Measurements from ENCODE around the gene FNIP2. TPM values are rescaled to one million over a fixed set of nuclear protein-coding genes. Genes with fewer than 3 reads are reported as not detected.
"Not testable (repeated sequence)": the region's sequence is repeated elsewhere in the genome, so short reads cannot be mapped to it uniquely, and the experiment has no call there.

FNIP2 gene
- total RNA-seq, 1 experiment from 2014 or later = 16.1 TPM

GRCh38 chr4:158739600-158739999, 29.2 kb upstream of the FNIP2 start:
- Histone ChIP-seq H3K4me3 (ENCODE audit: low read depth, low read length, poor library complexity, severe bottlenecking) (no peak overlapping the region), H3K27me3 (replicated peaks; ENCODE audit: insufficient read depth, low read depth, low read length, poor library complexity) (no peaks in the 10 kb centered on the region), H3K4me1 (ENCODE audit: insufficient read depth, low read length, poor library complexity, severe bottlenecking) (no peaks in the 10 kb centered on the region), H3K9me3 (ENCODE audit: low read depth, low read length, poor library complexity, severe bottlenecking) (no peaks in the 10 kb centered on the region), H3K27ac (ENCODE audit: low read depth, low read length, poor library complexity, severe bottlenecking) (no peak overlapping the region), H3K36me3 (ENCODE audit: insufficient read depth, low read length, poor library complexity, severe bottlenecking) (no peaks in the 10 kb centered on the region)
- ChIA-PET POLR2A (ENCODE audit: low non-redundant PET) (no interaction called here), CTCF (no interaction called here)
- BruUV-seq (replicated peaks) = no TSS peak
- intact Hi-C loops (cut with micrococcal nuclease; ENCODE audit: unreplicated experiment) = no loop called here
- DNase-seq (ENCODE audit: low spot score) = no peak
- TF ChIP-seq CTCF (conservative IDR thresholded peaks at IDR 0.05; ENCODE audit: low read depth, low read length) (no peak), EZH2 (IDR thresholded peaks at IDR 0.05; ENCODE audit: borderline replicate concordance, low read depth, low read length, poor library complexity, severe bottlenecking) (no peak)

- POLR2A ChIA-PET (ENCODE audit: low non-redundant PET) = no interaction called here
- CTCF ChIA-PET = no interaction called here
- no peak for DNase-seq (ENCODE audit: low spot score)
- Histone ChIP-seq H3K4me1 (ENCODE audit: insufficient read depth, low read length, poor library complexity, severe bottlenecking) (no peaks in the 10 kb centered on the region), H3K9me3 (ENCODE audit: low read depth, low read length, poor library complexity, severe bottlenecking) (no peaks in the 10 kb centered on the region), H3K36me3 (ENCODE audit: insufficient read depth, low read length, poor library complexity, severe bottlenecking) (no peaks in the 10 kb centered on the region), H3K27ac (ENCODE audit: low read depth, low read length, poor library complexity, severe bottlenecking) (no peak overlapping the region), H3K27me3 (replicated peaks; ENCODE audit: insufficient read depth, low read depth, low read length, poor library complexity) (no peaks in the 10 kb centered on the region), H3K4me3 (ENCODE audit: low read depth, low read length, poor library complexity, severe bottlenecking) (no peak overlapping the region)
- intact Hi-C loops (cut with micrococcal nuclease; ENCODE audit: unreplicated experiment) = no loop called here
- BruUV-seq (replicated peaks) = no TSS peak
- TF ChIP-seq CTCF (conservative IDR thresholded peaks at IDR 0.05; ENCODE audit: low read depth, low read length) = no peak
- no peak for TF ChIP-seq EZH2 (IDR thresholded peaks at IDR 0.05; ENCODE audit: borderline replicate concordance, low read depth, low read length, poor library complexity, severe bottlenecking)
Observed at GRCh38 chr4:158741326-158742021, 27.4 kb upstream of the FNIP2 start.

GRCh38 chr4:158746537-158746936, 22.3 kb upstream of the FNIP2 start:
- H3K36me3 ChIP-seq (ENCODE audit: insufficient read depth, low read length, poor library complexity, severe bottlenecking); BruUV-seq (replicated peaks); POLR2A ChIA-PET (ENCODE audit: low non-redundant PET); CTCF ChIA-PET; H3K9me3 ChIP-seq (ENCODE audit: low read depth, low read length, poor library complexity, severe bottlenecking); H3K27ac ChIP-seq (ENCODE audit: low read depth, low read length, poor library complexity, severe bottlenecking); DNase-seq (ENCODE audit: low spot score); H3K4me3 ChIP-seq (ENCODE audit: low read depth, low read length, poor library complexity, severe bottlenecking); intact Hi-C loops (cut with micrococcal nuclease; ENCODE audit: unreplicated experiment); H3K27me3 ChIP-seq (replicated peaks; ENCODE audit: insufficient read depth, low read depth, low read length, poor library complexity); H3K4me1 ChIP-seq (ENCODE audit: insufficient read depth, low read length, poor library complexity, severe bottlenecking): not testable (repeated sequence)

GRCh38 chr4:158750379-158750778, 18.4 kb upstream of the FNIP2 start:
- TF ChIP-seq EZH2 (IDR thresholded peaks at IDR 0.05; ENCODE audit: borderline replicate concordance, low read depth, low read length, poor library complexity, severe bottlenecking) (no peak), CTCF (conservative IDR thresholded peaks at IDR 0.05; ENCODE audit: low read depth, low read length) (no peak)
- H3K4me3 ChIP-seq (ENCODE audit: low read depth, low read length, poor library complexity, severe bottlenecking) = no peak overlapping the region
- ChIA-PET POLR2A (ENCODE audit: low non-redundant PET) (no interaction called here), CTCF (no interaction called here)
- H3K4me1 ChIP-seq (ENCODE audit: insufficient read depth, low read length, poor library complexity, severe bottlenecking) = no peaks in the 10 kb centered on the region
- H3K36me3 ChIP-seq (ENCODE audit: insufficient read depth, low read length, poor library complexity, severe bottlenecking) = no peaks in the 10 kb centered on the region
- BruUV-seq (replicated peaks) = no TSS peak
- intact Hi-C loops (cut with micrococcal nuclease; ENCODE audit: unreplicated experiment) = no loop called here
- no peak for DNase-seq (ENCODE audit: low spot score)
- H3K27ac ChIP-seq (ENCODE audit: low read depth, low read length, poor library complexity, severe bottlenecking) = no peak overlapping the region
- no peaks in the 10 kb centered on the region for H3K9me3 ChIP-seq (ENCODE audit: low read depth, low read length, poor library complexity, severe bottlenecking)
- no peaks in the 10 kb centered on the region for H3K27me3 ChIP-seq (replicated peaks; ENCODE audit: insufficient read depth, low read depth, low read length, poor library complexity)

All from A673 (cell line).